NT2/D1 (cell line): ENCODE results near the gene TBC1D5.
"Not testable (repeated sequence)": the region's sequence is repeated elsewhere in the genome, so short reads cannot be mapped to it uniquely, and the experiment has no call there.

Experiments used
- SUZ12 ChIP-seq: IDR thresholded peaks from 2 replicates; pipeline ENCODE4 v1.6.1; 2011; ENCODE audit not compliant: insufficient read length, insufficient read depth; ENCODE audit errors: extremely low read depth
- YY1 ChIP-seq: IDR thresholded peaks from 2 replicates; pipeline ENCODE4 v1.6.1; 2011; ENCODE audit not compliant: insufficient read length, insufficient read depth

DNA sequence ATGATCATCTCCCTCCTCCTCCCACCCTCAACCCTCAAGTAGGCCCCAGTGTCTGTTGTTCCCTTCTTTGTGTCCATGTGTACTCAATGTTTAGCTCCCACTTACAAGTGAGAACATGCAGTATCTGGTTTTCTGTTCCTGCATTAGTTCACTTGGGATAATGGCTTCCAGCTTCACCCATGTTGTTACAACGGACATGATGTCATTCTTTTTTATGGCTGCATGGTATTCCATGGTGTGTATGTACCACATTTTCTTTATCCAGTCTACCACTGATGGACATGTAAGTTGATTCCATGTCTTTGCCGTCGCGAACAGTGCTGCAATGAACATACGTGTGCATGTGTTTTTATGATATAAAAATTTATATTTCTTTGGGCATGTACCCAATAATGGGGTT, 16.6 kb downstream of the TBC1D5 start:
- not testable (repeated sequence) for TF ChIP-seq SUZ12, YY1
